Ectodermal cell (in vitro differentiated cells): ENCODE results near the gene ANKRD44.

Experiments
- H3K27ac ChIP-seq: 2 replicates; pipeline ENCODE4 v1.7.0; 2013; ENCODE audit warnings: mild to moderate bottlenecking, low read depth, low read length; ENCODE audit not compliant: insufficient read depth, poor library complexity, severe bottlenecking
- H3K27me3 ChIP-seq: 2 replicates; pipeline ENCODE4 v1.7.0; 2013; ENCODE audit warnings: mild to moderate bottlenecking, low read length; ENCODE audit not compliant: insufficient read depth, control insufficient read depth, poor library complexity, severe bottlenecking
- H3K36me3 ChIP-seq: one replicate; pipeline ENCODE4 v1.7.0; 2013; ENCODE audit warnings: low read length; ENCODE audit not compliant: control insufficient read depth, insufficient read depth
- H3K4me1 ChIP-seq: one replicate; pipeline ENCODE4 v1.7.0; 2013; ENCODE audit warnings: low read length; ENCODE audit not compliant: control insufficient read depth, insufficient read depth
- H3K4me3 ChIP-seq: 2 replicates; pipeline ENCODE4 v1.7.0; 2013; ENCODE audit warnings: low read depth, low read length, control low read depth; ENCODE audit not compliant: insufficient read depth
- H3K9me3 ChIP-seq: 2 replicates; pipeline ENCODE4 v1.7.0; 2013; ENCODE audit warnings: mild to moderate bottlenecking, low read length, moderate library complexity; ENCODE audit not compliant: control insufficient read depth
- WGBS, 2 experiments: methylation state at CpG; one replicate each; pipeline ENCODE4 v1.1.7; 2013; ENCODE audit warnings: missing lambda C conversion rate in 2 of 2; 5-methylcytosine and 5-hydroxymethylcytosine counted together

Gene ANKRD44

DNA sequence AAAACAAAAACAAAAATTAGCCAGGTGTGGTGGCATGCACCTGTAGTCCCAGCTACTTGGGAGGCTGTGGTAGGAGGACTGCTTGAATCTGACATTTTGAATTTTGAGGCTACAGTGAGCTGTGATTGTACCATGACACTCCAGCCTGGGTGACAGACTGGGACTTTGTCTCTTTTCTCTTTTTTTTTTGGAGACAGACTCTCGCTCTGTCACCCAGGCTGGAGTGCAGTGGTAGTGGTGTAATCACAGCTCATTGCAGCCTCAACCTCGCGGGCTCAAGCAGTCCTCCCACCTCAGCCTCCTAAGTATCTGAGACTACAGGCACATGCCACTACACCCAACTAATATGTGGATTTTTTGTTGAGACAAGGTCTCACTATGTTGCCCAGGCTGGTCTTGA lies 35.6 kb downstream of the ANKRD44 start:
- no peak overlapping the region for H3K27ac ChIP-seq
- H3K4me3 ChIP-seq, result no peak overlapping the region
- H3K36me3 ChIP-seq, result no peaks in the 10 kb centered on the region
- no peaks in the 10 kb centered on the region for H3K9me3 ChIP-seq
- peaks cover under 1% of the 10 kb centered on the region for H3K4me1 ChIP-seq
- 93 to 98% methylated on average over 3 of the region's 3 CpGs for WGBS, 2 experiments
- H3K27me3 ChIP-seq, result no peaks in the 10 kb centered on the region

DNA sequence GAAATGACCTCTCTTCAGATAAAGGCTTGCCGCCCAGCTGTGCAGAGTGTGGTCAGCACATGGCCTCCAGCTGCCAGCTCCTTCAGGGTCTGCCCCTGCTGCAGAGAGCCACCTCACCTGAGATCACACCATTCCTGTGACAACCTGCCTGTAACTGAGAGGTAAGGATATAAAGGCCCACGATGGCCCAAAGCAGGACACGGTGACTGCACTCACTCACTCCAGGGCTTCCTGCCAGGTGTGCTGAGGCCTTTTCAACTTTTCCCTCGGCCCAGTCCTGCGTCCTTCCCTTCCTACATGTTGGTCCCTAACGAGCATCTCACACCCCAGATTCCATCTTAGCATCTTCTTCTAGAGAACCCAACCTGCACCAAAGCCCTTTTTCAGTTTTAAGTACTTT lies 36.2 kb downstream of the ANKRD44 start:
- Histone ChIP-seq H3K36me3 (no peaks in the 10 kb centered on the region), H3K4me3 (no peak overlapping the region), H3K9me3 (no peaks in the 10 kb centered on the region), H3K27ac (no peak overlapping the region), H3K27me3 (no peaks in the 10 kb centered on the region), H3K4me1 (no peaks in the 10 kb centered on the region)
- 75 to 78% methylated on average over 6 of the region's 6 CpGs for WGBS, 2 experiments

DNA sequence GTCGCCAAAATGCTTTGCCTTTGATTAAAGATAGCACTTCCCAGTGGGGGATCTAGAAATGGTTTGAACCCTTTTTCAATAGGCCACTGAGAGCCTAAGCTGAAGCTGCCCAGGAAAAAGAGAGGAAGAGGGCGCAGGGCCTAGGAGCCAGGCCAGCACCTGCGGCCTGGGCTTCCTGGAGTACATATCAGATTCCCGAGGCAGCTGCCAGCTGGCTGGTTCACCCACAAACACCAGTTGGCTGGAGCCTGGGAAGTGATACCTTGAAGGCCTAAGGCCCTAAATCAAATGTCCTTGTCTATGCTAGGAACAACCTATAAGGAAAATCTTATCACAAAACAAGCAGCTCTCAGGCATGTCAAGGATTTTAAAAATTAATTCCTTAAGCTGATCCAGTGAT lies 37.1 kb downstream of the ANKRD44 start:
- no peak overlapping the region for H3K27ac ChIP-seq
- no peaks in the 10 kb centered on the region for H3K27me3 ChIP-seq
- WGBS, 2 experiments, result 80 to 87% methylated on average over 4 of the region's 4 CpGs
- H3K36me3 ChIP-seq, result no peaks in the 10 kb centered on the region
- no peaks in the 10 kb centered on the region for H3K4me1 ChIP-seq
- H3K9me3 ChIP-seq, result no peaks in the 10 kb centered on the region
- H3K4me3 ChIP-seq, result no peak overlapping the region

DNA sequence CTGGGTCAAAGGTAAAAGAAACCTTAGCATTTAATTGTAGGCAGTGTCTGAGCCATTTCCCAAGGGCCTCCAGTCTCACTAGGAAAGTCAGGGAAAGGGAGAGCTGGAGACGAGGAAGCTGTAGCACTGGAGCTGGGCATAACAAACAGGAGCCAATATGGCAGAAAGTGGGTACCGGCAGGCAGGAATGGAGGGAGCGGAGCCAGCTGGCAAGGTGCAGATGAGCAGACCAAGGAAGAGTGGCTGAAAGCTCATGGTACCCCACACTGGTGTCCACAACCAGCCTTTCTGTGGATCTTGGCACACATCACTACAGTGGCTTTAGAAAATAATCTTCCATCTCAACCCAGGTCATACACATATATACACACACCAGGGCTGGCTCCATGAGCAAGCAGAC lies 40.0 kb downstream of the ANKRD44 start:
- H3K4me3 ChIP-seq, result no peak overlapping the region
- 90 to 93% methylated on average over 3 of the region's 3 CpGs for WGBS, 2 experiments
- no peaks in the 10 kb centered on the region for H3K27me3 ChIP-seq
- H3K27ac ChIP-seq, result no peak overlapping the region
- no peaks in the 10 kb centered on the region for H3K4me1 ChIP-seq
- no peaks in the 10 kb centered on the region for H3K9me3 ChIP-seq
- no peaks in the 10 kb centered on the region for H3K36me3 ChIP-seq

DNA sequence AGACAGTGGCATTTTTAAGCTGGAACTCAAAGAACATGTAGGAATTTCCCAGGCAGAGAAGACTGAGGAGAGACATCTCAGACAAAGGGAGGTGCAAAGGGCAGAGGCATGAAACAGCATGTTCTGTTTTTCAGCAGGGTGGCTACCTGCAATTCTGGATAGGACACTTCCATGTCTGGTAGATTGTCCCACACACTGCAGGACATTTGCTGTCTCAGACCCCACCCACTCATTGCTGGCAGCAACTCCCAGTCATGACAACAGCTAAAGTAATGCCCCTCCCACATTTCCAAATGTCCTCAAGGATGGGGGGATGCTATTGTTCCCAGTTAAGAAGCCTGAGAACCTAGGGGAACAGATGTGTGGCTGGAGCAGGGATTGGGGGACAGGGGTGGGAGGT lies 40.8 kb downstream of the ANKRD44 start:
- Histone ChIP-seq H3K27ac (no peak overlapping the region), H3K4me3 (no peak overlapping the region), H3K4me1 (no peaks in the 10 kb centered on the region), H3K36me3 (no peaks in the 10 kb centered on the region), H3K9me3 (no peaks in the 10 kb centered on the region), H3K27me3 (no peaks in the 10 kb centered on the region)

DNA sequence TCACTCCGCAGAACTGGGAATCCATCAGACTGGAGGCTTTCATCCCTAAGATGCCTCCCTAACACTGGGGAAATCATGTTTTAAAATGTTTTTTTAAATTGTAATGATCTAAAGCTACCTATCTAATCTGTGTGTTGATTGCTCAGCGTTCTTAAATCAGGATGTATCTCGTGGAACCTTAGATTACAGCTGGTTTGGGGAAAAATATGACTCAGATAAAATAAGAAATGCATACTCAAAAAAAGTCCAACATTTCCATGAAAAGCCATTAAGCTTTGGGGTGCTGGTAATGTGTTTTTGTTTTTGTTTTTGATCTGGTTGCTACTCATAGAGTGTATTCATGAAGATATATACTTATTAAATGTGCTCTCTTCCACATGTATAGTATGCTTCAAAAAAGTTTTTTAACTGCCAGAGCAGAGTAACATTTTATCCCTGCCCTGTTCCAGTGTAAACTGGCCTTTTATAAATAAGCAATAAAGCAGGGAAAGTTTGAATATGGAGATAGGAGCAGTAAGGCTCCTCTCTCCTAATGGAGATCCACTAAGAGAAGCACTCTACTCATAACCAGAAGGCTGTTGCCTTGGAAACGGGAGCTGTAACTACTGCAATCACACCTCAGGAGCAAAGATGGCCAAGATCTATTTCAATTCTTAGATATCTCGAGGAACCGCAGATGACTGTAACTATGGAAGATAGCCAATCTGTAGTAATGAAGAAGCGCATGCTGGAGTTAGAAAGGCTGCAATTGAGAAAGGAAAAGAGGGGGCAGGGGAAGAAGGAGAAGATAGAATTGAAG lies 41.6 kb downstream of the ANKRD44 start:
- Histone ChIP-seq H3K4me3 (no peak overlapping the region), H3K9me3 (no peaks in the 10 kb centered on the region), H3K36me3 (no peaks in the 10 kb centered on the region), H3K27ac (no peak overlapping the region), H3K4me1 (no peaks in the 10 kb centered on the region), H3K27me3 (no peaks in the 10 kb centered on the region)
- WGBS, 2 experiments, result 95 to 97% methylated on average over 5 to 7 of the region's 7 CpGs

DNA sequence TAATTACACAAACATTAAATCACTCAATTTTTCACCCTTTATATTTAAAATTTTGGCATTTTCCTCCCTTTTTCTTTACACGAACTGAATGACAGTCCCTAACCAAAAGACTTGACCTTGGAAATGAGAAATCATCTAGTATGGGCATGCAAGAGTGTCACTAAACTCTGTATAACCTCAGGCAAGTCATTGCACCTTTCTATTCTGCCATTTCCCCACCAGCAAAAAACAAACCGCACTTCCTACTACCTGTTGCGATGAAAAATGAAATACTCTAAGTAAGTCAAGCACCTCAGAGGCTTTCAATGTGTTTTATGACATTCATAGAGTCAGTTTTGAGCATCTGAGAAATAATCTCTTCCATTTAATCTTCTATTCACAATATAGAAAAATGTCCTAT lies 44.1 kb downstream of the ANKRD44 start:
- H3K9me3 ChIP-seq, result no peaks in the 10 kb centered on the region
- no peaks in the 10 kb centered on the region for H3K27me3 ChIP-seq
- no peak overlapping the region for H3K4me3 ChIP-seq
- WGBS, 2 experiments, result 92 to 93% methylated on average over 3 of the region's 3 CpGs
- no peaks in the 10 kb centered on the region for H3K4me1 ChIP-seq
- no peak overlapping the region for H3K27ac ChIP-seq
- H3K36me3 ChIP-seq, result no peaks in the 10 kb centered on the region

DNA sequence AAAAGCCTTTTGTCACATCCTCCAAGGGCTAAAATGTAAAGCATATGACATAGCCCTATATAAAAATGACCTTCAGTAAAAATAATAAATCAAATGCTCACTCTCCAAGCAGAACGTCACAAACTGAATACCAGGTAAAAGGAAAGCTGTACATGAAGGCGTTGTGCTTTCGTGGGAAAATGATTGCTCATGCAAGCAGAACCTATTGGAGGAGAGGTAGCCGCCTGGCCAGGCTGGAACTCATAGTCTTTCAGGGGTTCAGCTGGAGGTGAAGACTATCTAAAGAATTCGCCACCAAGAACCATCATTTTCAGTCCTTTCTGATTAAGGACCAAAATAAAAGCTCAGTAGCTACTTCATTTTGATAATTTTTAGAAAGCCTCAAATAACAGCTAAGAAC lies 44.7 kb downstream of the ANKRD44 start:
- Histone ChIP-seq H3K9me3 (no peaks in the 10 kb centered on the region), H3K27ac (no peak overlapping the region), H3K36me3 (no peaks in the 10 kb centered on the region), H3K4me3 (no peak overlapping the region), H3K4me1 (no peaks in the 10 kb centered on the region), H3K27me3 (no peaks in the 10 kb centered on the region)
- WGBS, 2 experiments, result 90 to 93% methylated on average over 5 of the region's 5 CpGs

DNA sequence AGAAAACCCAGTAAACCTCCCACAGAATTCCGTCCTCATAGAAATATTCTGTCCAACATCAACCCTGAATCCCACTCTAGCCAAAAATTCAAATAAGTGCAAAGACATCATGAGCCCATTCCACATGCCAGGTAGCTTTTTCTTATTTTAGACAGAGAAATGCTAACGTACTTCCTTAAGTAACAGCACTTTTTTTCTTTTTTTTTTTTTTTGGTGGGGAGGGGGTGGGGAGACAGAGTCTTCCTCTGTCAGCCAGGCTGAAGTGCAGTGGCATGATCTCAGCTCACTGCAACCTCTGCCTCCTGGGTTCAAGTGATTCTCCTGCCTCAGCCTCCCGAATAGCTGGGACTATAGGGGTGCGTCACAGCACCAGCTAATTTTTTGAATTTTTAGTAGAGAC lies 45.5 kb downstream of the ANKRD44 start:
- H3K4me3 ChIP-seq, result no peak overlapping the region
- H3K4me1 ChIP-seq, result no peaks in the 10 kb centered on the region
- H3K36me3 ChIP-seq, result no peaks in the 10 kb centered on the region
- 82 to 91% methylated on average over 4 of the region's 4 CpGs for WGBS, 2 experiments
- no peaks in the 10 kb centered on the region for H3K27me3 ChIP-seq
- H3K27ac ChIP-seq, result no peak overlapping the region
- H3K9me3 ChIP-seq, result no peaks in the 10 kb centered on the region

DNA sequence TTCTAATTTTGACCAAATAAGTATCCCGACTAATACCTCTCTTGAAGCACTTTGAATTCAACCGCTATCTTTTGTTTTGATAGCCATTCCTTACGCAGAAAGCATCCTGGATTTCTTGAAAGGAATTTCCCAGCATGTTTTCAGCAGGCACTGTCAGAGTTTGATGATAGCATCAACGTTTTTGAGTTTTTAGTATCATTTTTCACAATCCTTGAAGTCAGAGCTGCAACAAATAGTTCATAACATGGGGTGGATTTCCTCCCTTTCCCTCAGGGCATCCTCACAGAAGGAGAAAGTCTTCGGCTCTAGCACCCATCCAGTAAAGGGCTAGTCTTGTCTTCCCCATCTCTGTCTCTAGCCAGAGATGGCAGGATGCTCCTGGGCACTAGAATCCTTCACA lies 46.2 kb downstream of the ANKRD44 start:
- H3K27me3 ChIP-seq, result no peaks in the 10 kb centered on the region
- no peak overlapping the region for H3K27ac ChIP-seq
- no peak overlapping the region for H3K4me3 ChIP-seq
- H3K36me3 ChIP-seq, result no peaks in the 10 kb centered on the region
- no peaks in the 10 kb centered on the region for H3K4me1 ChIP-seq
- H3K9me3 ChIP-seq, result no peaks in the 10 kb centered on the region
- 83 to 87% methylated on average over 5 of the region's 5 CpGs for WGBS, 2 experiments

DNA sequence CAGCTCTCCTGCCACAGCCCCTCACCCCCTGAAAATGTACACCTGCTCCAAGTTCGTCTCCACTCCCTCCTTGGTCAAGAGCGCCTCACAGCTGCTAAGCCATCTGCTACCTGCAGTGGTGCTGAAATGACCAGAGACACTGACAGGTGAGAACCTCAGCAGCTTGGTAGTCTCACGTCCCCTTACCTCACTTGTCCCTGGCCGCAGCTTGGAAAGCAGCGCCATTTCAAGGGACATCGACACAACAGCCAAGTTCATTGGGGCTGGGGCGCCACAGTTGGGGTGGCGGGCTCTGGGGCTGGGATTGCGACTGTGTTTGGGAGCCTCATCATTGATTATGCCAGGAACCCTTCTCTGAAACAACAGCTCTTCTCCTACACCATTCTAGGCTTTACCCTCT lies 47.5 kb downstream of the ANKRD44 start:
- H3K27ac ChIP-seq, result no peak overlapping the region
- no peaks in the 10 kb centered on the region for H3K9me3 ChIP-seq
- no peaks in the 10 kb centered on the region for H3K4me1 ChIP-seq
- no peak overlapping the region for H3K4me3 ChIP-seq
- WGBS, 2 experiments, result 92 to 94% methylated on average over 9 of the region's 9 CpGs
- no peaks in the 10 kb centered on the region for H3K27me3 ChIP-seq
- H3K36me3 ChIP-seq, result no peaks in the 10 kb centered on the region
